ENCODE results near the gene POLDIP3. TPM values are rescaled to one million over a fixed set of nuclear protein-coding genes. Genes with fewer than 3 reads are reported as not detected.
A peak's percentile ranks its signal among the peaks of the same experiment; 100 is the strongest.

POLDIP3 gene
- total RNA-seq, 6 experiments from 2014 or later = 17.1 to 22.6 (median 21.1) TPM

DNA sequence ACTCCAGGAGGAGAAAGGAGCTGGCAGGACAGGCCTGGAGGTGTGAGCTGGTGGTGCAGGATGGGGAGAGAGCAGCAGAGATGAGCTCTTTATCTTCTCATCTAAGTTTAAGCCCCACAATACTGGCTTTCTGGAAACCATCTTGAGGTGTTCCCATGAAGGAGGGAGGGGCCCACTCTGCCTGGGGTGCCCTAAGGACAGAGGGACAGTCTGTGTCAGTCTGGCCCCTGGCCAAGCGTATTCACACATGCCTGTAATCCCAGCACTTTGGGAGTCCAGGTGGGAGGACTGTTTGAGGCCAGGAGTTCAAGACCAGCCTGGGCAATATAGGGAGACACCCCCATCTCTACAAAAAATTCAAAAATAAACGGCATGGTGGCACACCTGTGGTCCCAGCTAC is 52.0 kb downstream of the POLDIP3 start:
- TF ChIP-seq POLR2A (IDR thresholded peaks at IDR 0.05) = no peak
- TF ChIP-seq, protein P1, sequence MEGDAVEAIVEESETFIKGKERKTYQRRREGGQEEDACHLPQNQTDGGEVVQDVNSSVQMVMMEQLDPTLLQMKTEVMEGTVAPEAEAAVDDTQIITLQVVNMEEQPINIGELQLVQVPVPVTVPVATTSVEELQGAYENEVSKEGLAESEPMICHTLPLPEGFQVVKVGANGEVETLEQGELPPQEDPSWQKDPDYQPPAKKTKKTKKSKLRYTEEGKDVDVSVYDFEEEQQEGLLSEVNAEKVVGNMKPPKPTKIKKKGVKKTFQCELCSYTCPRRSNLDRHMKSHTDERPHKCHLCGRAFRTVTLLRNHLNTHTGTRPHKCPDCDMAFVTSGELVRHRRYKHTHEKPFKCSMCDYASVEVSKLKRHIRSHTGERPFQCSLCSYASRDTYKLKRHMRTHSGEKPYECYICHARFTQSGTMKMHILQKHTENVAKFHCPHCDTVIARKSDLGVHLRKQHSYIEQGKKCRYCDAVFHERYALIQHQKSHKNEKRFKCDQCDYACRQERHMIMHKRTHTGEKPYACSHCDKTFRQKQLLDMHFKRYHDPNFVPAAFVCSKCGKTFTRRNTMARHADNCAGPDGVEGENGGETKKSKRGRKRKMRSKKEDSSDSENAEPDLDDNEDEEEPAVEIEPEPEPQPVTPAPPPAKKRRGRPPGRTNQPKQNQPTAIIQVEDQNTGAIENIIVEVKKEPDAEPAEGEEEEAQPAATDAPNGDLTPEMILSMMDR (IDR thresholded peaks at IDR 0.05) = no peak
- H3K4me3 ChIP-seq = no peak overlapping the region
- no peaks in the 10 kb centered on the region for H3K36me3 ChIP-seq
- WGBS (ENCODE audit: insufficient coverage, low coverage, low lambda C conversion rate, missing lambda C conversion rate) = 100% methylated on average over 1 of the region's 2 CpGs
- no peak overlapping the region for H3K27ac ChIP-seq
- ATAC-seq (no peak), DNase-seq (no peak)
- no peaks in the 10 kb centered on the region for H3K9me3 ChIP-seq
- no peaks in the 10 kb centered on the region for H3K4me1 ChIP-seq
- no peaks in the 10 kb centered on the region for H3K27me3 ChIP-seq
- intact Hi-C loops (cut with DNase I) = no loop called here

DNA sequence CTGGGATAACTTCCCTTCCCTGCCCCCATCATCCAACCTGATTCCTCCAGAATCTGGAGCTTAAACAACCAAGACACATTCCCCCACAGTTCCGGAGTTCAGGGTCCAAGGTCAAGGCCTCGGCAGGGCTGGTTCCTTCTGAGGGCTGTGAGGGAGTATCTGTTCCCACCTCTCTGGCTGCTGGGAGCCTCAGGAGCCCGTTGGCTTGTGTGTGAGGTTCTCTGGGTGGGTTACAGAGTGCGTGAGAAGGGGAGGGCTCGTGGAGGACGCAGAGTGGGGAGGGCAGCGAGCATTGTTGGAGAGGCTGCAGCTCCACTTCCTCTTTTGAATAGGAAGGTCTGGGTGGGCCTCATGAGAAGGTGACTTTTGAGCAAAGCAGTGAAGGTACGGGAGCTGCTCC is 52.4 kb downstream of the POLDIP3 start:
- peak; percentile 7 to 37 (median 18) for ATAC-seq
- no peaks in the 10 kb centered on the region for H3K27me3 ChIP-seq
- no peaks in the 10 kb centered on the region for H3K9me3 ChIP-seq
- TF ChIP-seq POLR2A (IDR thresholded peaks at IDR 0.05) = no peak
- TF ChIP-seq, protein P1 (IDR thresholded peaks at IDR 0.05) = no peak
- no peaks in the 10 kb centered on the region for H3K36me3 ChIP-seq
- no peak overlapping the region for H3K4me3 ChIP-seq
- 34% methylated on average over 5 of the region's 8 CpGs for WGBS (ENCODE audit: insufficient coverage, low coverage, low lambda C conversion rate, missing lambda C conversion rate)
- intact Hi-C loops (cut with DNase I) = no loop called here
- H3K4me1 ChIP-seq = no peaks in the 10 kb centered on the region
- H3K27ac ChIP-seq = no peak overlapping the region
- DNase-seq = no peak

DNA sequence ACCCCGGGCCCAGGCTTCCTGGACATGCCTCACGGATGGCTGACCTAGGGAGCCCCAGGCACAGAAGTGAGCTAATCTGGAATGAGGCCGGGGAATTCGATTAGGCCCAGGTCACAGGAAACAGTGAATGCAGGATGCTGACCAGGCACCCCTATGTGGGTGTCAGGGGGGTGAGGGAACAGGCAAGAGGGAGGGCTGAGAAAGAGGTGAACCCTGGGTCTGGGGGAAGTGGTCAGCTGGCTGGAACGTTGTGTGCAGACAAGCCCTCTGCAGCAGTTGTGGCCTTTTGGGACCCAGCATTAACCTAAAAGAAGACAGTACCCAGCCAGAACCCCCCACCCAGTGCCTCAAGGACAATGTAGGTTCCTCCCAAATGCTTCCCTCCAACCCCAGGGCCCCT is 52.8 kb downstream of the POLDIP3 start:
- H3K27me3 ChIP-seq = no peaks in the 10 kb centered on the region
- DNase-seq (no peak), ATAC-seq (peak; percentile 6 to 56 (median 28))
- no peaks in the 10 kb centered on the region for H3K9me3 ChIP-seq
- WGBS (ENCODE audit: insufficient coverage, low coverage, low lambda C conversion rate, missing lambda C conversion rate) = 20% methylated on average over 1 of the region's 5 CpGs
- intact Hi-C loops (cut with DNase I) = no loop called here
- no peak overlapping the region for H3K4me3 ChIP-seq
- H3K4me1 ChIP-seq = no peaks in the 10 kb centered on the region
- H3K27ac ChIP-seq = no peak overlapping the region
- no peaks in the 10 kb centered on the region for H3K36me3 ChIP-seq
- no peak for TF ChIP-seq POLR2A (IDR thresholded peaks at IDR 0.05)
- TF ChIP-seq, protein P1 (IDR thresholded peaks at IDR 0.05) = no peak

DNA sequence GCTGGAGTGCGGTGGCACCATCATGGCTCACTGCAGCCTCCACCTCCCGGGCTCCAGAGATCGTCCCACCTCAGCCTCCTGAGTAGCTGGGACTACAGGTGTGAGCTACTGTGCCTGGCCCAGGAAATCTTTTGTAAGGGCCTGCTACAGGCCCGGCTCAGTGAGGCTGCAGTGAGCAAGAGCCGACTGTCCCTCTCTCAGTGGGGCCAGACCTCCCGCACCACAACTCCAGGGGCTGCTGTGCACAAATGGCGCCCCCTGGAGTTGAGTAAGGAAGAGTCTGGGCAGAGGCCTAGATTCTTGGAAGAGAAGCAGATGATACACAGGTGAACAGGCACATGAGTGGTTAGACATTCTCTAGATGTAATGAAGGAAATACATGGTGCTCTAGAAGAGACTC is 53.9 kb downstream of the POLDIP3 start:
- no peaks in the 10 kb centered on the region for H3K4me1 ChIP-seq
- WGBS (ENCODE audit: insufficient coverage, low coverage, low lambda C conversion rate, missing lambda C conversion rate) = 63% methylated on average over 4 of the region's 7 CpGs
- no peak overlapping the region for H3K27ac ChIP-seq
- TF ChIP-seq, protein P1 (IDR thresholded peaks at IDR 0.05) = peak in 3 of 4 donors; percentile 20 to 40 (median 31)
- TF ChIP-seq POLR2A (IDR thresholded peaks at IDR 0.05) = no peak
- peak in 2 of 4 donors; percentile 15 to 33 for ATAC-seq
- no peak for DNase-seq
- intact Hi-C loops (cut with DNase I) = no loop called here
- H3K27me3 ChIP-seq = no peaks in the 10 kb centered on the region
- no peak overlapping the region for H3K4me3 ChIP-seq
- H3K9me3 ChIP-seq = no peaks in the 10 kb centered on the region
- no peaks in the 10 kb centered on the region for H3K36me3 ChIP-seq

DNA sequence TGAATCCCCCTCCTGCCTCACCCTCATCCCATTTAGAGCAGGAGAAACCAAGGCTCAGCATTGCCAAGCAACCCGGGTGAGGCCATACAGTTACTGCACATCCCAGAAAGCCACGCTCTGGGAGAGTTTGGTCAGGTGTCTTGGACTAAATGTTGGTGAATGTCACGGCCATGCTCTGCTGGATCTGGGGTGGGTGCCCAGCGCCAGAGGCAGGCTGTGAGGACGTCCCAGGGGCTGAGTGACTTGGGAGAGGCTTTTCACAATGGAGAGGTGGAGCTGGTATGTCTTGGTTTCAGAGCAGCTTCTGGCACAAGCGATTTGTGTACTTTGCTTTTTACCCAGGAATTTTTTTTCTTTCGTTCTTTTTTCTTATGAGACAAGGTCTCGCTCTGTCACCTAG is 54.3 kb downstream of the POLDIP3 start:
- Histone ChIP-seq H3K36me3 (no peaks in the 10 kb centered on the region), H3K27ac (no peak overlapping the region), H3K4me3 (no peak overlapping the region), H3K4me1 (no peaks in the 10 kb centered on the region), H3K27me3 (no peaks in the 10 kb centered on the region), H3K9me3 (no peaks in the 10 kb centered on the region)
- TF ChIP-seq POLR2A (IDR thresholded peaks at IDR 0.05) = no peak
- TF ChIP-seq, protein P1 (IDR thresholded peaks at IDR 0.05) = no peak
- ATAC-seq (no peak), DNase-seq (no peak)
- WGBS (ENCODE audit: insufficient coverage, low coverage, low lambda C conversion rate, missing lambda C conversion rate) = 76% methylated on average over 5 of the region's 8 CpGs
- intact Hi-C loops (cut with DNase I) = no loop called here
